ENCODE measurements around the gene MYZAP.
A peak's percentile ranks its signal among the peaks of the same experiment; 100 is the strongest.

DNA sequence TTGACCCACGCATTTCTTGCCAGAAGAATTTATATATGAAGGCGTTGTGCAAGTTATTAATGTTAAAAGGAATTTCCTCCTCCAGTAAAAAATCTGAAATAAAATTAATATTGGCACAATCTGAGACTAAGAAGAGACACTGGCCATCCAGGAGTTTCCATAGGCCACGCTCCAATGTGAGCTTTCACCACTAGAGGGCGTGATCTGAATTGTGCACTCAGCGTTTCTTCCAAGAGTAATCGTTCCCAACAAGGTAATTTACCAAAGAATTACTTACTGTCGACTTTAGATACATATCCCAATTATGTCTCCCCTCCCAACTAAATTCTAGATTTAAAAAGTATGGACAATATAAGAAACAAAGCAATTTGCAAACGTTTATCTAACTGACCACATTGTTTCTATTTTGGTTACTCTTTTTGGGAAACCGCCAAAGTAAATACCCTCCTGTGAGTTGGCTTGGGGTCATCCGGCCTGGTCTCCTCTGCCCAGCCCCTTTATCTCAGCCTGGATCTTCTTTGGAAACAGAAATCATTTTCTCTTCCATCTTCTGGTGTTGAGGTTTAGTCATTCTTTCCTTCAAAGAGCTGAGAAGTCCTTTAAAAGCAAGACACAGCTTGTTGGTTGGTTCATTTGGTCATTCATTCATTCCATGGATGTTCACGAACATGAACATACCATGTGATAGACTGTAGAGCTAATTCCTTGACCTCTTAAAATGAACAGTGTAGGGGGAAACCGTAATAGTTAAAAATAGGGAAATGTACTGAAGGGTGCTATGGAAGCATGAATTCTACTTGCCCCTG lies 141.0 kb downstream of the MYZAP start:
- TF ChIP-seq, protein P1, sequence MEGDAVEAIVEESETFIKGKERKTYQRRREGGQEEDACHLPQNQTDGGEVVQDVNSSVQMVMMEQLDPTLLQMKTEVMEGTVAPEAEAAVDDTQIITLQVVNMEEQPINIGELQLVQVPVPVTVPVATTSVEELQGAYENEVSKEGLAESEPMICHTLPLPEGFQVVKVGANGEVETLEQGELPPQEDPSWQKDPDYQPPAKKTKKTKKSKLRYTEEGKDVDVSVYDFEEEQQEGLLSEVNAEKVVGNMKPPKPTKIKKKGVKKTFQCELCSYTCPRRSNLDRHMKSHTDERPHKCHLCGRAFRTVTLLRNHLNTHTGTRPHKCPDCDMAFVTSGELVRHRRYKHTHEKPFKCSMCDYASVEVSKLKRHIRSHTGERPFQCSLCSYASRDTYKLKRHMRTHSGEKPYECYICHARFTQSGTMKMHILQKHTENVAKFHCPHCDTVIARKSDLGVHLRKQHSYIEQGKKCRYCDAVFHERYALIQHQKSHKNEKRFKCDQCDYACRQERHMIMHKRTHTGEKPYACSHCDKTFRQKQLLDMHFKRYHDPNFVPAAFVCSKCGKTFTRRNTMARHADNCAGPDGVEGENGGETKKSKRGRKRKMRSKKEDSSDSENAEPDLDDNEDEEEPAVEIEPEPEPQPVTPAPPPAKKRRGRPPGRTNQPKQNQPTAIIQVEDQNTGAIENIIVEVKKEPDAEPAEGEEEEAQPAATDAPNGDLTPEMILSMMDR (IDR thresholded peaks at IDR 0.05) = peak; percentile 59 to 71 (median 61)
- no peak for TF ChIP-seq POLR2A (IDR thresholded peaks at IDR 0.05)
